Ishikawa (cell line): ENCODE measurements around the gene METTL25B.

Source experiments
- CEBPB ChIP-seq: IDR thresholded peaks from 2 replicates; pipeline ENCODE4 v1.6.1; 2012
- CREB1 ChIP-seq: IDR thresholded peaks from 2 replicates; pipeline ENCODE4 v1.6.1; 2012; ENCODE audit warnings: low read depth
- EGR1 ChIP-seq: IDR thresholded peaks from 2 replicates; pipeline ENCODE4 v1.6.1; 2012
- EP300 ChIP-seq: IDR thresholded peaks from 2 replicates; pipeline ENCODE4 v1.6.1; 2012; ENCODE audit warnings: borderline replicate concordance
- FOXM1 ChIP-seq: IDR thresholded peaks from 2 replicates; pipeline ENCODE4 v1.6.1; 2012; ENCODE audit warnings: low read depth, borderline replicate concordance
- NFIC ChIP-seq: IDR thresholded peaks from 2 replicates; pipeline ENCODE4 v1.6.1; 2012
- RAD21 ChIP-seq: IDR thresholded peaks from 2 replicates; pipeline ENCODE4 v1.6.1; 2012; ENCODE audit warnings: low read depth
- TAF1 ChIP-seq: IDR thresholded peaks from 2 replicates; pipeline ENCODE4 v1.6.1; 2012; ENCODE audit warnings: low read depth, mild to moderate bottlenecking
- TCF12 ChIP-seq: IDR thresholded peaks from 2 replicates; pipeline ENCODE4 v1.6.1; 2012; ENCODE audit warnings: low read depth
- TEAD4 ChIP-seq: IDR thresholded peaks from 2 replicates; pipeline ENCODE4 v1.6.1; 2012
- YY1 ChIP-seq: IDR thresholded peaks from 2 replicates; pipeline ENCODE4 v1.6.1; 2012; ENCODE audit warnings: low read depth
- ZBTB7A ChIP-seq: IDR thresholded peaks from 2 replicates; pipeline ENCODE4 v1.6.1; 2012; ENCODE audit warnings: low read depth
- TF ChIP-seq, protein P1 (sequence below): IDR thresholded peaks from 2 replicates; pipeline ENCODE4 v1.6.1; 2012
- TF ChIP-seq, protein P2 (sequence below): IDR thresholded peaks from 2 replicates; pipeline ENCODE4 v1.6.1; 2012
- TF ChIP-seq, protein P3 (sequence below): IDR thresholded peaks from 2 replicates; pipeline ENCODE4 v1.6.1; 2012; ENCODE audit warnings: low read depth, mild to moderate bottlenecking

Gene METTL25B

DNA sequence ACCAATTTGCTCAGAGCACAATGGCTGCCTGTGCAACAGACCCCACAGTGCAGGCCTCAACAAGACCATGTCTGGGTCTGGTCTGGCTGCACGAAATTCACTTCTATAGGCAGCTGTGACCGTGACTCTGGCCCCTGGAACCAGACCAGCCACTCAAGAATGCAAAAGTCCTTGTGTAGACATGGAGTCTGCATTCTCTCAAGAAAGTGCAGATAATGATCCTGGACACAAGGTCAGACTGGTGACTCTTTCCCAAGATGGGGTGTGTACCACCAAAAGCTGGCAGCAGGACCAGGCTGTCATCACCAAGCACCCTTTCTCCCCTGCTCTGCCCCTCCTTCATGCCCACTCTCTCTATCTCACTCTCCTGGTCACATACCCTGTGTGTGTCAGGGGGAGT, 7.1 kb upstream of the METTL25B start:
- TF ChIP-seq CEBPB = no peak
- TF ChIP-seq, protein P1, sequence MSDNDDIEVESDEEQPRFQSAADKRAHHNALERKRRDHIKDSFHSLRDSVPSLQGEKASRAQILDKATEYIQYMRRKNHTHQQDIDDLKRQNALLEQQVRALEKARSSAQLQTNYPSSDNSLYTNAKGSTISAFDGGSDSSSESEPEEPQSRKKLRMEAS = no peak
- no peak for TF ChIP-seq EGR1
- TF ChIP-seq, protein P2, sequence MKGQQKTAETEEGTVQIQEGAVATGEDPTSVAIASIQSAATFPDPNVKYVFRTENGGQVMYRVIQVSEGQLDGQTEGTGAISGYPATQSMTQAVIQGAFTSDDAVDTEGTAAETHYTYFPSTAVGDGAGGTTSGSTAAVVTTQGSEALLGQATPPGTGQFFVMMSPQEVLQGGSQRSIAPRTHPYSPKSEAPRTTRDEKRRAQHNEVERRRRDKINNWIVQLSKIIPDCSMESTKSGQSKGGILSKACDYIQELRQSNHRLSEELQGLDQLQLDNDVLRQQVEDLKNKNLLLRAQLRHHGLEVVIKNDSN = no peak
- TF ChIP-seq ZBTB7A = no peak
- TF ChIP-seq EP300 = no peak
- no peak for TF ChIP-seq CREB1
- TF ChIP-seq RAD21 = no peak
- TF ChIP-seq TCF12 = no peak

DNA sequence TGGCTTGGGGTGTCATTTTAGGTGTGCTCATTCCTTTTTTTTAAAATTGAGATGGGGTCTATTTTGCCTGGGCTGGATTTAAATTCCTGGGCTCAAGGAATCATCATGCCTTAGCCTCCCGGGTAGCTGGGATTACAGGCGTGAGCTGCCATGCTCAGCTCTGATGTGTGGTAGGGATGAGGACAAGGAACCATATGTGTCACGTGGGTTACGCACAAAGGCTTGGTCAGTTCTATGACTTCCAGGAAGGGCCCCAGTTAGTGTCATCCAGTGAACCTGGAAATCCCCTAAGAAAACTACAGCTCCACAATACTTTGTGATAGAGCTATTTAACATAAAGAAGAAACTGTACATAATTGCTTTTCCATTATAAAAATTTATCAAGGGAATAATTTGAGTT, 6.7 kb upstream of the METTL25B start:
- TF ChIP-seq EP300 (no peak), FOXM1 (no peak), YY1 (no peak), TCF12 (no peak), CEBPB (no peak), TAF1 (no peak), RAD21 (no peak), CREB1 (no peak), NFIC (no peak), EGR1 (no peak), TEAD4 (no peak), ZBTB7A (no peak)
- TF ChIP-seq, protein P1 = no peak
- TF ChIP-seq, protein P2 = no peak
- TF ChIP-seq, protein P3, sequence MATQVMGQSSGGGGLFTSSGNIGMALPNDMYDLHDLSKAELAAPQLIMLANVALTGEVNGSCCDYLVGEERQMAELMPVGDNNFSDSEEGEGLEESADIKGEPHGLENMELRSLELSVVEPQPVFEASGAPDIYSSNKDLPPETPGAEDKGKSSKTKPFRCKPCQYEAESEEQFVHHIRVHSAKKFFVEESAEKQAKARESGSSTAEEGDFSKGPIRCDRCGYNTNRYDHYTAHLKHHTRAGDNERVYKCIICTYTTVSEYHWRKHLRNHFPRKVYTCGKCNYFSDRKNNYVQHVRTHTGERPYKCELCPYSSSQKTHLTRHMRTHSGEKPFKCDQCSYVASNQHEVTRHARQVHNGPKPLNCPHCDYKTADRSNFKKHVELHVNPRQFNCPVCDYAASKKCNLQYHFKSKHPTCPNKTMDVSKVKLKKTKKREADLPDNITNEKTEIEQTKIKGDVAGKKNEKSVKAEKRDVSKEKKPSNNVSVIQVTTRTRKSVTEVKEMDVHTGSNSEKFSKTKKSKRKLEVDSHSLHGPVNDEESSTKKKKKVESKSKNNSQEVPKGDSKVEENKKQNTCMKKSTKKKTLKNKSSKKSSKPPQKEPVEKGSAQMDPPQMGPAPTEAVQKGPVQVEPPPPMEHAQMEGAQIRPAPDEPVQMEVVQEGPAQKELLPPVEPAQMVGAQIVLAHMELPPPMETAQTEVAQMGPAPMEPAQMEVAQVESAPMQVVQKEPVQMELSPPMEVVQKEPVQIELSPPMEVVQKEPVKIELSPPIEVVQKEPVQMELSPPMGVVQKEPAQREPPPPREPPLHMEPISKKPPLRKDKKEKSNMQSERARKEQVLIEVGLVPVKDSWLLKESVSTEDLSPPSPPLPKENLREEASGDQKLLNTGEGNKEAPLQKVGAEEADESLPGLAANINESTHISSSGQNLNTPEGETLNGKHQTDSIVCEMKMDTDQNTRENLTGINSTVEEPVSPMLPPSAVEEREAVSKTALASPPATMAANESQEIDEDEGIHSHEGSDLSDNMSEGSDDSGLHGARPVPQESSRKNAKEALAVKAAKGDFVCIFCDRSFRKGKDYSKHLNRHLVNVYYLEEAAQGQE = no peak

DNA sequence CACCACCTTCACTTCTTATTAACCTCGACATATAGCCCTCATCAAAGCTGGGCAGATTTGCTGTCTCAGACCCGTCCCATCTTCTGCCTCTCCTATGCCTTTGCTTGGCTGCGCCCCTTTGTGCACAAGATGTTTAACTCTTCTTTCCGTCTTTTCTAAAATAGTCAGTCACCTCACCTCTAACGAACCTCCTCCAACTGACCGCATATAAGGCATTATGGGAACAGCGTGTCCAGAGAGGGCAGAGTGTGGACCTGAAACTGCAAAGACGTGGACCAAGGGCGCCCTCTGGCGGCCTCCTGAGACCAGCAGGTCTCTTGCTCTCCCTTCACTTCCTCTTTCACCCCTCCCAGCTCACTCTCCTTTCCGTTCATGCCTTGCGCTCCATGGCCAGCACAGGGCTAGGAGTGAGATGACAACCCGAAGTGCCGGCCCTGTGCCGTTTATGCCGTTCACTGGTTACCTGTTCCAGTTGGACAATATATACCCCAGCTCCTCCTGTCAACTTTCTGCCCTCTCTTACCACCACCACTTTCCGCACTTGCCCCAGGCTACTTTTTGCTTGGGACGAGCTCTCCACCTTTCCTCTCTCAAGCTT, 2.5 kb upstream of the METTL25B start:
- TF ChIP-seq EP300 (no peak), RAD21 (peak; percentile 84), TCF12 (no peak), EGR1 (no peak), TEAD4 (no peak), FOXM1 (no peak), CREB1 (no peak)

DNA sequence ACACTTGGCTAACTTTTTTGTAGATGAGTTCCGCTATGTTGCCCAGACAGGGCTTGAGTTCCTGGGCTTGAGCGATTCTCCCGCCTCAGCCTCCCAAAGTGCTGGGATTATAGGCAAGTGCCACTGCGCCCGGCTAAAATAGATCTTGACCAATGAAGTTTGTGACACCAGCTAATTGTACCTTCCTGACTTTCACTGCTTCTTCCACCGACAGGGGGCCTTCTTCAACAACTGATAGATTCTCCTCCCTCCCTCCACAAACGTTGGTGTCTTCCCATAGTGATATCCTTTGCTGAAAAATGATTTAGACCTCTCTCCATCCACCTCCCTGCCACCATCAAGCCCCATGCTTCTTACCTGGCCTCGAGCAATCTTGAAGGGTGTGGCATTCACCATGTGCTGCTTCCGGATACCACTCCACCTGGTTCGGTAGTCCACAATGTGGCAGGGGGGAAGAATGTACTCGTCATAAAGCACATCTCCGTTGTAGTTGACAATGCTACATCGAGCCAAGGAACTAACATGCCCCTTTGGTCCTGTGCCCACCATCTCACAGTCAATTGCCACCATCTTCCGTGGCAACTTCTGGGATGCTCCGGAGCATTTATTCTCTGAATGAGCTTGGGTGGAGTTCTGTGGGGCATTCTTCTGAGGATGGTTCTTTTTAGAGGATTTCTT, 1.6 kb upstream of the METTL25B start:
- TF ChIP-seq, protein P2 = no peak
- TF ChIP-seq RAD21 = peak; percentile 25; the same call in 1 of the 2 replicates

DNA sequence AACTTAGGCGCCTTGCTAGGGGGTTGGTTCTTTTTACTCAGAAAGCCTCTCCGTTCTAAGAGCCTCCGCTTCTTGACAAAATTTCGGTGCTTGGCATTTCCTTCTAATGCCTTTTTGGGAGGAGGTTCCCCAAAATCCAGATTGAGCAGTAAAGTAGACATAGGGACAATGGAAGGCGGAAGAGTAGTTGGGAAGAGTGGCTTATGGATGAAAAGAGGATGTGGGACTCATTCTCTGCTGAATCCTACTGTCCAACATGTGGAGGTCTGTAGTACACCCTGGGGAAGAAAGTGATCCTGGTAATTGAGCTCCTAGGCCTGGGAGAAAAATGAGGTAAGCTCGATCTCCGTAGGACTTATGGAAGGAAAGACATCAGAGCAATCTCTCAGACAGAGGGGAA, 777 bp upstream of the METTL25B start:
- TF ChIP-seq EP300 (no peak), TEAD4 (no peak), EGR1 (no peak), ZBTB7A (no peak), FOXM1 (no peak), TAF1 (no peak), NFIC (no peak), CREB1 (no peak), RAD21 (no peak), TCF12 (no peak), CEBPB (no peak), YY1 (no peak)
- TF ChIP-seq, protein P1 = no peak
- TF ChIP-seq, protein P3 = no peak
- TF ChIP-seq, protein P2 = no peak
